HTR-8/SVneo (cell line): Measurements from ENCODE around the gene FGR.
A peak's percentile ranks its signal among the peaks of the same experiment; 100 is the strongest.
"Not testable (repeated sequence)": the region's sequence is repeated elsewhere in the genome, so short reads cannot be mapped to it uniquely, and the experiment has no call there.

Experiments
- DNase-seq: peaks from one replicate; pipeline ENCODE4 v3.0.0; 2011; ENCODE audit warnings: low spot score, mixed read lengths; ENCODE audit not compliant: insufficient read length
- FAIRE-seq: peaks from 2 replicates; lab custom pipeline; 2011; peaks lifted over from hg19 to GRCh38; lab: Jason Lieb, UNC

The FGR gene

DNA sequence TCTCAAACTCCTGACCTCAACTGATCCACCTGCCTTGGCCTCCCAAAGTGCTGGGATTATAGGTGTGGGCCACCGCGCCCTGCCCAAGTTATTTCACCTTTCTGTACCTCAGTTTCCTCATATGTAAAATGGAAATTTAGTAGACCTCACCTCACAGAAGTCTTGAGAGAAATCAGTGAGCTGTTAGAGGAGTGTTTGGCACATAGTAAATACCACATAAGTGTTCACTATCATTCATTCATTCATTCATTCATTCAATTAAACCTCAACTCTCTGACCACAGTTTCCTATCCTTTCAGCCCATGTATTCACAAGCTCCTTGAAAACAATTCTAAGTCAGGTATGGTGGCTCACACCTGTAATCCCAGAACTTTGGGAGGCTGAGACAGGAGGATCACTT lies 3.8 kb upstream of the FGR start:
- FAIRE-seq (no peak), DNase-seq (no peak)

- FAIRE-seq (no peak), DNase-seq (no peak)
These were observed 3.2 kb upstream of the FGR start for GRCh38 chr1:27638047-27638734.

DNA sequence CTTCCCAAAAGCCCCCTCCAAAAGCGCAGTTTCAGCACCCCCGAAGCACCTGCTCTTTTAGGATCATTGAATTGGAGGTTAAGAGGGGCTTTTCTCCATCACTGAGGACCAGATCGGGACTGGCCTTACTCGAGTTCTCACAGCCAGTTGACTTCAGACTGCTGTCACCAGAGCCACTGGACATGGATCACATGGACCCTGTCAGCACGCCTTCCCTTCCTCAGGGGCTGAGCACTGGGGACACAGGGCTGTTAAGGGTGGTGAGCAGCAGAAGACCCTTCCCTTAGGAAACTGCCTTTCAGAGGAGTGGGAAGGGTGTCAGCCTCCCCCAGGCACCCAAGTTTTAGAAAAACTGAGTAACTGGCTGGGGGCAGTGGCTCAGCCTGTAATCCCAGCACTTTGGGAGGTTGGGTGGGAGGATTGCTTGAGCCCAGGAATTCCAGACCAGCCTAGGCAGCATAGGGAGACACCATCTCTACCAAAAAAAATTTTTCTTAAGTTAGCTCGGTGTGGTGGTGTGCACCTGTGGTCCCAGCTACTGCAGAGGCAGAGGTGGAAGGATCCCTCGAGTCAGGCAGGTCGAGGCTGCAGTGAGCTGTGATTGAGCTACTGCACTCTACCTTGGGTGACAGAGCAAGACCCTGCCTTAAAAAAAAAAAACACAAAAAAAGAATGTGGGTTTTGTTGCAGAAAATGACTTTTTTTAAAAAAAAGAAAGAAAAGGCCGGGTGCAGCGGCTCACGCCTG lies 584 bp upstream of the FGR start:
- FAIRE-seq (no peak), DNase-seq (no peak)

DNA sequence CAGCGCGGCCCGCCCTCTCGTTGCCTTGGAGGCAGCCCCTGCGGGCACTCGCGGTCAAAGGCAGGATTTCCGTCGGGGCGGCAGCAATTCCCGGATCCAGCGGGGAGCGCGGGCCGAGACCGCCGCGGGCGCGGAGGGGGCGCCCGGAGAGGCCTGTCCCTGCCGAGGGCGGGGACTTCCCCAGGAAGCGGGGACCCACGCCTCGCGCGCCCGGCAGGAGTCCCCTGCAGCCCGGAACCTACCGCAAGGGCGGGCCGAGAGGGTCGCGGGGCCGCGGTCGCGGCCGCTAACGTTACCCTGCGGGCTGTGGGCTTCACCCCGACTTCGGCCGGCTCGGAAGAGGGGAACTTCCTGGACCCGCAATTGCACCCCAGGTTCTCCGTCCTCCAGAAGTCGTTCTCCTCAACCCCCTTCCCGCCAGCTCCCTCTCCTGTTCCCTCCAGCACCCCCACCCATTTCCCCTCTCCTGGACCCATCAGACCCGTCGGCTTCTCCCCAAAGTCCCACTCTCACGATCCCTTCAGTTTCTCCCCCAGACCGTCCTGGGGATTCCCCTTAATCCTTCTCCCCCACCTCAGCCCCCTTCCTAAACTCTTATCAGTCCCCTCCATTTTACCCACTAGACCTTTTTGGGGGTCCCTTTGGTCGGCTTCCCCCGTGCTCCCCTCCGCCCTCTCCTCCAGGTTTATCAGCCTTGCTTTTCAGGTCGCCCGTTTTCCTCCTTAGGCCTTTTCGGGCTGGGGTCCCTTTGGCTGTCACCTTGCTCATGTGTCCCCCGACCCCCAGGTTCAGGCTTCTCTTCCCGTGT lies 604 bp downstream of the FGR start:
- FAIRE-seq: no peak
- DNase-seq: no peak

- no peak for DNase-seq
- FAIRE-seq: no peak
These were observed 1.3 kb downstream of the FGR start for GRCh38 chr1:27633640-27634176.

- DNase-seq (no peak), FAIRE-seq (no peak)
These were observed 1.7 kb downstream of the FGR start for GRCh38 chr1:27633298-27633610.

DNA sequence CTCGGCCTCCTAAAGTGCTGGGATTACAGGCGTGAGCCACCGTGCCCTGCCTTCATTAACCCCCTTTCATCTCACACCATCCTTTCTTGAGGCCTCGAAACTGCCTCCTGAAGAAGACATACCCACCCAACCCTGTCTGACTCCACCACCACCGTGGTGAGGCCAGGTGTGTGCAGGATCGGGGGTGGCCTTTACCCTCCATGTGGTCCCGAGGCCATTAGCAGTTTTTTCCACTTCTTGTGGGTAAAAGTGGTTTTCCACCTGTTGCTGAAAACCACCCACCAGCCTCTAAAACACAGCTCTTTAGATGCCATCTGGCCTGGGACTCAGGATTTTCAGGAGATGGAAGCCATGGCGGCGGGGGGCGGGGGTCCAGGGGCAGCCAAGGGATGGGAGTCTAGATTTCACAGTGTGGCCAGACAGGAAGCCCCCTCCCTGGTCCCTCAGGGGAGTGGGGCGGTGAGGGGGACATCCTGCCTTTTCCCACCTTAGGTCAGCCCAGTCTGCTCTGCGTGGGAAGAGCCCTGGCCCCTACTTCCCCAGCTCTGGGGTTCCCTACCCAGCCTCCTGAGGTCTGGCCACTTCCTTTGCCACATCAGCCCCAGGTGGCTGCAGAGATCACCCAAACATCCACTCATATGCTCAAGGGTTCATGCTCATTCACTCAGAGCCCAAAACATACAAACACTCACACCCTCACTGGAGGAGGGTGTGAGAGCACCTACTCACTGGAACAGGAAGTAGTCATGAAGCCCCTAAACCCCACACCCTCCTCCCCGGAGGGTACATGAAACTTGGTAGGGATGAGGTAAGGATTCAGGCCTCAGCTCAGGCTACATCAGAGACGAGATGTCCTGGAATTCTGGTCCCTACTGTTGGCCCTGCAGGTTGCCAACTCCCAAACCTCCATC lies 2.3 kb downstream of the FGR start:
- DNase-seq: no peak

DNA sequence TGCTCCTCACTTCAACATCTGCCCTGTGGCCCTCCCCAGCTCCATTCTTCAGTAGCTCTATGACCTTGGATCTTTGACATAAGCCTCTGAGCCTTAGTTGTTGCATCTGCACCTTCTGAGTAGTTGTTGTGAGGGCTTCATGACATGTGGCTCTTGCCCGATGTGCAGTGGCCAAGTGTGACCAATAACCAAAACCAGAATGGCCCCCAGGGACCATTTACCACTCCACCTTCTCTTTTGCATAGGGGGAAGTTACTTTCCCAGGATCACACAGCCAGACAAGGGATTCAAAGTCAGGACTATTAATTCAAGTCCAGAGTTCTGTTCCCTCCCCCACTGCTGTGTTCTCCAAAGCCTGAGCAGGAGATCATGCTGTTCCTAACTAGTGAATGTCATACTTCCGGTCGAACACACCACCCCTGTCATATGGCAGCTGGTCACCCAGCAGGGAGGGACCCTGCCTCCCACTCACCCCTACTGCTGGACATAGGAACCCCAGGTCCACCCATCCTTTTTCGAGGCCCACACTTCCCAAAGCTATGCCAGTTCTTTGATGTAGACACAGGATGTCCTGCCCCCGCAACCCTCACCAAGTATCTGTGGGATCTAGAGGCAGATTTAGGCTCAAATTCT lies 4.0 kb downstream of the FGR start:
- no peak for FAIRE-seq
- DNase-seq: no peak

More for the DNA sequence above, 2.3 kb downstream of the FGR start:
- no peak for FAIRE-seq

DNA sequence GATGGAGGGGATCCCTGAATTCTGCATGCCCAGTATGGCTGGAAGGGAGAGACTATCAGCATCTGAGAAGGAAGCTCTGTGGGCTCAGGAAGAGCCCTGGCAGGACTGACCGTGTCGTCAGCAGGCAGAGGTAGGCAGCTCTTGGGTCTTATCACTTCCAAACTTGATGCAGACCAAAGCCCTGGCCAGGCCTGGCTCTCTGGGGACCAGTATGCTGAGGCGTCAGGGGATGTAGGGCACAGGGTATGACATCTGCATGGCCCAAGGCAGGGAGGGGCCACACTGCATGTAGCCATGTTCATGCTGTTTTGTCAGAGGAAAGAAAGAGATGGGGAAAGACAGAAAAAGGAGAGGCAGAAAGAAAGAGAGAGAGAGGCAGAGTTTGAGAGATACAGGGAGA lies 6.3 kb downstream of the FGR start:
- FAIRE-seq (no peak), DNase-seq (no peak)

DNA sequence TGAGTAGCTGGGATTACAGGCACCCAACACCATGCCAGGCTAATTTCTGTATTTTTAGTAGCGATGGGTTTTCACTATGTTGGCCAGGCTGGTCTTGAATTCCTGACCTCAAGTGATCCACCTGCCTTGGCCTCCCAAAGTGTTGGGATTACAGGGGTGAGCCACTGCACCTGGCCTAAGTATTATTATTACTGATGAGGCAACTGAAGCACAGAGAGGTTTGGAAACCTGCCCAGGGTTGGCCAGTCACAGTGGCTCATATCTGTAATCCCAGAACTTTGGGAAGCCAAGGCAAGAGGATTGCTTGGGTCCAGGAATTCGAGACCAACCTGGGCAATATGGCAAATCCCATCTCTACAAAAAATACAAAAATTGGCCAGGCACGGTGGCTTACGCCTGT lies 7.3 kb downstream of the FGR start:
- FAIRE-seq, DNase-seq: not testable (repeated sequence)

GRCh38 chr1:27627061-27627460 lies 7.9 kb downstream of the FGR start:
- FAIRE-seq (no peak), DNase-seq (no peak)

DNA sequence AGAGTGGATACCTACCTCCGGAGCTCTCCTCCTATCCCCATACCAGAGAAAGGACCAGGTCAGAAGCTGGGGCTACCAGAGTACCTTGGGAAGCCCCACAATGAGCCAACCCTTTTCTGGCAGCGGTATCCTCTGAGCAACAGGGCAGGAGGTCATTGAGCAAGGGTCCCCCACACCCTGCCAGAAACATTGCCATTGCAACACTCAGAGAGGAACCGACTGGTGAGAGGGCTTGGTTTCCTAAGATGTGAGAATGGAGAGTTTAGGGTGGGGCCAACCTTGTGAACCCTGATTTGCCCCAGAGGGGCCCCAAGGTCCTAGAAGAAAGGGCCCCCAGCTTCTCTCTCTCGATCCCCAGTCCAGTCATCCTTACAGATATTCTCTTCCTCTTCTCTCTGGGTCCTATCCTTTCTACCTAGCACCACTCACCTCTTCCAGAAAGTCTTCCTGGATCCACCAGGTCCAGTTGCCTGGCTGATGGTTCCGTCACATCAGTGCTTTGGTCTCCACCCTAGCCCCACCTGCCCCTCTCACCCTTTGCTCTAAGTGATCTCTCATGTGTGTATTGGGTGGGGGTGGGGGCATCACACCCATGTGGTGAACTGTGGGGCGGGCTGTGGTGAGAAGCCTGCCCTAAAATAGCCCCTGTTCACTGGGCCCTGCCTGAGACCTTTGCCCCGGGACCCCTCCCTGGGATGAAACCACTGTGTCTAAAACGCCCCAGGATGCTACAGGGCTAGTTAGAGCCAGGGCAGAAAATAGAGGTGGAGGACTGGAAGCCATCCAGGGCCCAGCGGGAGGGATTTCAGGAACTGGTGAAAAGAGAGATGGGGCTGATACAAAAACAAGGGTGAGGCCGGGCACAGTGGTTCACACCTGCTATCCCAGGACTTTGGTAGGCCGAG lies 8.7 kb downstream of the FGR start:
- DNase-seq: no peak
- no peak for FAIRE-seq

DNA sequence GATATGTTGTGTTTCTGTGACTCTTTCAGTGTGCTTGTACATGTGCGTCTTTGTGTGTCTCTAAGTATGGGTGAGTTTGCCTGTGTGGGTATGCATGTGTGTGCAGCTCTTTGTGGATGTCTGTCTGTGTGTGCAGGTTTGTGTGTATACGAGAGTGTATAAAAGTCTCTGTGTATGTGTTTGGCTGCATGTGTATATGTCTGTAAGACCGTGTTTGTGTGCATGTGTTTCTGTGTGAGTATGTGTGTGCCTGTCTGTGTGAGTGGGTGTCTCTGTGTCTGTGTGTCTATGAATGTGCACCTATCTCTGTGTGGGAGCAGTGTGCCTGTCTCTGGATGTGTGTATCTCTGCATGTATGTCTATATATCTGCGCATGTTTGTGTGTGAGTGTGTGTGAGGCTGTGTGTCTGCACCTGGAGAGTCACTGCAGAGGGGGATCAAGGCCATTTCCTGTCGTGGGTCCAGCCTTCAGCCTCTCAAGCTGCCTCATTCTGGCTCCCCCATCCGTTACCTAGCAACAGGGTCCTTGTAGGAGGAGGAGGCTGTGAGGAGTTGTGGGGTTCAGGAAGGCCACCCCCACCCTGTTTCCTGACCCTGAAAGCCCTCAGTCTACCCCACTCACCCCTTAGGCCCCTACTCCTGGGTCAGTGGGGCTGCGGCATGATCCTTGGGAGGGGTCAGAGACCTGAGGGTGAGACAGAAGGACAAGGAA lies 10.4 kb downstream of the FGR start:
- DNase-seq (no peak), FAIRE-seq (no peak)

DNA sequence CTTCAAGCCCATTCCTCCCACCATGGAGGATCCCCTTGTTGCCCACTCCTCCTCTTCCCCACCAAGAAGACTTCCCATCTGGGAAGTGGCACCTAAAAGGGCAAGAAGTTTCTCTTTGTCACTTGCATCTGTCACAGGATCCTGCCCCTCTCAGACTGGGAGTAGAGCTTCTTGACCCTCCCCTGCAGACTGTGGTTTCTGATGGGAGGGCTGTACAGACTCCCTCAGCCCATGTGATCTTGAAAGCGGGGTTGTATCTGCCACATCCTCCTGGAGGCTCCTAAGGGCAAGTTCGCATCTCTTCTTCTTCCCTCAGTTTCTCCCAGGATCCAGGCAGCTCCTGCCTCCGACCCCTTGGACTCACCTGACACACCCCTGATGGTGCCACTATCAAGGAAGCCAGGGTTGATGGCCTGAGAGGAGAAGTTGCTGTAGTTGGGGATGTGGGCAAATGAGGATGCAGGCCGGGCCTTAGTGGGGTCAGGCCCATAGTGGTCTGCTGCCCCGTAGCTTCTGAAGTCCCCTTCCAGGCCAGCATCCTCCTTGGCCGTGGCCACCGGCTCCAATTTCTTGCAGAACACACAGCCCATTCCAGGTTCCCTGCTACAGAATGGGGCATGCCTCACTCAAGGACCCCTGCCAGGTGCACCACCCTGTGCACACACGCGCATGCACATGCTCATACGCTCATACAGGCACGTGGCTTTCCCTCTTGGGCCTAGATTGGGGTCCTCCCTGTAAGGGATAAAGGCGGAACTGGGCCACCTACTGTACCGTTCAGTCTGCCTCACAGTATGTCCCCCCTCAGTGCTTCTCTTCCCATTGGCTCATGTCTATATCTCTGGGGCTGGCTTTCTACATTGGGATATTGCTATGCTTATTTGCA lies 11.4 kb downstream of the FGR start:
- no peak for FAIRE-seq

DNA sequence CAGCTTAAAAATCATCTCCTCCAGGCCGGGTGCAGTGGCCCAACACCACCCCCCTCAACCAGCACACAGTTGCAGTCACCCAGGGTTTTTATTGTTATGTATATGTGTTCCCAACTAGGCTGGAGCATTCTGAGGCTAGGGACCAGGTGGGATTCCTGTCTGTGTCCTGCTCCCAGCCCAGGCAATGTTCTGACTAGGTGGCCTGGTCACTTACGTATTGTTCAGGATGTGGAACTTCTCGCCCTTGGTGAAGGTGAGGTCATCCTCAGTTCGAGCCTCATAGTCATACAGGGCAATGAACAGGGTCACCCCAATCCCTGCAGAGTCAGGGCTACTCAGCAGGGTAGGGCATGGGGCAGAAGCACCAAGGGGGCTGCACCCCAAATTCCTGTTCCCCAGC lies 12.2 kb downstream of the FGR start:
- DNase-seq (no peak), FAIRE-seq (no peak)

More for the DNA sequence above, 11.4 kb downstream of the FGR start:
- DNase-seq: no peak

GRCh38 chr1:27621051-27621920 lies 13.7 kb downstream of the FGR start:
- FAIRE-seq (no peak), DNase-seq (peak; percentile 36)
